GM12864 (cell line): ENCODE measurements around the gene PRR7.

Experiments
- DNase-seq: peaks from one replicate; pipeline ENCODE4 v3.0.0-alpha.2; 2011; ENCODE audit warnings: low read depth
- H3K4me3 ChIP-seq: 2 replicates; pipeline ENCODE4 v1.5.1; 2011; ENCODE audit warnings: mild to moderate bottlenecking, low read depth, low read length, control low read depth
- CTCF ChIP-seq: IDR thresholded peaks from 2 replicates; pipeline ENCODE4 v1.5.1; 2011; ENCODE audit warnings: low read depth, mild to moderate bottlenecking, moderate library complexity, low read length, control low read depth, inconsistent platforms; ENCODE audit errors: missing control alignments

The PRR7 gene

GRCh38 chr5:177459819-177460628 is 13.4 kb downstream of the PRR7 start:
- TF ChIP-seq CTCF, result no peak

DNA sequence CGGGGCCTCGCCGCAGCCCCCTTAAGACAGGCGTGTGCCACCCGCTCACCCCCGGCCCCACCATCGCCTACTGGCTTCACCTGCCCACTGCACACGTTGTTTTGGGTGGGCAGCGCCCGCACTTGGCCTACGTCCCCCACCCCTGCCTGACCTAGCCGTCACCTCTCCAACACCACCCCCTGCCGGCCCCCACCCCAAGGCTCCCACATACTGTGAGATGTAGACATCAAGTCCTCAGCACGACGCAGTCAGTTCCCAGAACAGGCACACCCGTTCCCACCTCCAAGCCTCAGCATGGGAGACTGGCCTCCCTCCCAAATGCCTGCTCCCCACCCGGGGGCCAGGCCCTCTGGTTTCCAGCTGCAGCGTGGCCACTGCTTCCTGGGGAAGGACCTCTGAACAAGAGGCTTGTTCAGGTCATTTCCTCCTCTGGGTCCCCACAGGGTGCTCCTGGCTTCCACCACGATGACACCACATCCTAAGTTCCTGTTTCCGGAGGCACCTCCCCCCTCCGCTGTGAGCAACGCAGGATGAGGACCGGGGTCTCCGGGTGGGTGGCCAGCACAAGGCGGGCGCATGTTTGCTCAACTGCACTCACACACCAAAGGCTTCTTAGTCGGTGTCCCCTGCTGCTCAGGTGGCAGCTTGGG is 15.5 kb downstream of the PRR7 start:
- no peak for DNase-seq
- H3K4me3 ChIP-seq, result no peak overlapping the region
- no peak for TF ChIP-seq CTCF

More at GRCh38 chr5:177459819-177460628, 13.4 kb downstream of the PRR7 start:
- no peak overlapping the region for H3K4me3 ChIP-seq
- DNase-seq, result no peak

DNA sequence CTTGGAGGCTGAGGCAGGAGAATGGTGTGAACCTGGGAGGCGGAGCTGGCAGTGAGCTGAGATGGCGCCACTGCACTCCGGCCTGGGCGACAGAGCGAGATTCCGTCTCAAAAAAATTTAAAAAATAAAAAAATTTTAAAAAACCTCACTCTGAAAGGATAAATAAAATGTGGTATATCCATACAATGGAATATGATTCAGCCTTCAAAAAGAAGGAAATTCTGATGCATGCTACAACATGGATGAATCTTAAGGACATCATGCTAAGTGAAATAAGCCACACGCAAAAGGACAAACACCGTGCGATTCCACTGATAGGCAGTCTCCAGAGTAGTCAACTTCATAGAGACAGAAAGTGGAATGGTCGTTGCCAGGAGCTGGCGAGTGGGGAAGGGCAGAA is 18.4 kb downstream of the PRR7 start:
- DNase-seq, result no peak
- TF ChIP-seq CTCF, result no peak
- no peak overlapping the region for H3K4me3 ChIP-seq

- DNase-seq, result no peak
- no peak overlapping the region for H3K4me3 ChIP-seq
- TF ChIP-seq CTCF, result no peak
Measured at GRCh38 chr5:177466861-177467260, 20.2 kb downstream of the PRR7 start.

GRCh38 chr5:177467436-177467835 is 20.8 kb downstream of the PRR7 start:
- DNase-seq, result no peak
- no peak for TF ChIP-seq CTCF
- H3K4me3 ChIP-seq, result no peak overlapping the region

GRCh38 chr5:177468329-177468684 is 21.7 kb downstream of the PRR7 start:
- no peak for TF ChIP-seq CTCF
- no peak for DNase-seq
- H3K4me3 ChIP-seq, result no peak overlapping the region
